ENCODE measurements around the gene MSI1. TPM values are rescaled to one million over a fixed set of nuclear protein-coding genes. Genes with fewer than 3 reads are reported as not detected.

MSI1 gene
- total and polyA plus RNA-seq, 10 of the 15 experiments (the other 5 are each of a cell fraction or from before 2014, with no cell fraction given) = 0.04 TPM; not detected in 9

DNA sequence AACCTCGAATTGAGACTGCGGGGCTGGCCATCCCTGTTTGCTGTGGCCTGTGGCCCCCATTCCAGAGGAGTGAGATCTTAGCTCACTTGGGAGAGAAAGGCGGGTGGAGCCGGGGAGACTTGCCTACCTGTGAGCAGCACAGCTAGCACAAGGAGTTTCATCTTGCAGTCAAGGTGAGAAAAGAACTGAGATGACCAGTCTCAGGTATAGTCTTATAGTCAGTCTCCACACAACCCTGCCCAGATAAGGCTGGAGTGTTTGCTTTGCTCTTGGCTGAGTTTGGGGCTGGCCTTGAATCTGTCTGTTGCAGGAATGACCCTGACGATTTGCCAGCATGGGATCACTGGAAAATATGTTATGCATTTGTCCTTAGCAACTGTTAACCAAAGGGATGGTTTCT lies 41.4 kb downstream of the MSI1 start, which contains the start of gene PLA2G1B:
Gene PLA2G1B, minus strand, starts transcription at position 187 of the 400 bp plus-strand sequence. Its CDS starts 26 bp downstream, at position 161.
- in situ Hi-C loops (cut with MboI) = loop anchor here (10.0 kb wide), 1 partner anchor 107 kb away; the partner anchor contains the start of gene COX6A1
- FAIRE-seq (no peak), ATAC-seq (no peak), DNase-seq (ENCODE audit: low read depth, low spot score) (no peak)
- Histone ChIP-seq H3K4me3 (no peak within 1 kb of the TSS), H3K27ac (ENCODE audit: control insufficient read depth, insufficient read depth) (no peak within 1 kb of the TSS), H3K4me2 (ENCODE audit: control insufficient read depth, insufficient read depth) (no peak within 1 kb of the TSS), H3K9me3 (replicated peaks; ENCODE audit: control insufficient read depth, insufficient read depth, low read length) (no peaks in the 10 kb centered on the region), H3K9ac (ENCODE audit: control insufficient read depth, insufficient read depth, low read length) (no peak within 1 kb of the TSS), H4K20me1 (ENCODE audit: control insufficient read depth, insufficient read depth) (no peaks in the 10 kb centered on the region), H3K27me3 (replicated peaks in 1 of 2; ENCODE audit: control insufficient read depth in 2 of 2, insufficient read depth in 2 of 2, low read length in 1 of 2) (no peaks in the 10 kb centered on the region), H3K79me2 (ENCODE audit: control insufficient read depth, insufficient read depth, low read length) (no peaks in the 10 kb centered on the region), H2AFZ (ENCODE audit: control insufficient read depth, low read depth, low read length) (no peak within 1 kb of the TSS), H3K36me3 (ENCODE audit: control insufficient read depth in 2 of 2, insufficient read depth in 2 of 2, low read length in 1 of 2) (no peaks in the 10 kb centered on the region), H3K4me1 (ENCODE audit: control insufficient read depth, insufficient read depth, low read length) (no peaks in the 10 kb centered on the region)
- RAD21 ChIA-PET (ENCODE audit: unreplicated experiment) = interaction anchor here (1.5 kb wide), 1 partner anchor 29 kb away, joined by 3 read pairs; no protein-coding TSS in a partner anchor
- no TSS peak for BruUV-seq (replicated peaks)
- SMC1A ChIA-PET (ENCODE audit: uncharacterized antibody, unreplicated experiment) = interaction anchor here (0.6 to 2.6 kb wide), 2 partner anchors 127 to 254 kb away, joined by 3 to 8 read pairs; partner anchors contain the start of genes POP5 and RPLP0
- intact Hi-C loops (cut with micrococcal nuclease; ENCODE audit: unreplicated experiment) = no loop called here
- 50% methylated on average over 5 of the region's 5 CpGs for WGBS (ENCODE audit: insufficient coverage, insufficient replicate concordance, low lambda C conversion rate, missing lambda C conversion rate)
- CTCF ChIA-PET = interaction anchor here (0.5 to 1.9 kb wide), 9 partner anchors 11 to 836 kb away, joined by 3 to 11 read pairs (median 4); no protein-coding TSS in a partner anchor
- POLR2A ChIA-PET = no interaction called here
- TF ChIP-seq, protein P1, sequence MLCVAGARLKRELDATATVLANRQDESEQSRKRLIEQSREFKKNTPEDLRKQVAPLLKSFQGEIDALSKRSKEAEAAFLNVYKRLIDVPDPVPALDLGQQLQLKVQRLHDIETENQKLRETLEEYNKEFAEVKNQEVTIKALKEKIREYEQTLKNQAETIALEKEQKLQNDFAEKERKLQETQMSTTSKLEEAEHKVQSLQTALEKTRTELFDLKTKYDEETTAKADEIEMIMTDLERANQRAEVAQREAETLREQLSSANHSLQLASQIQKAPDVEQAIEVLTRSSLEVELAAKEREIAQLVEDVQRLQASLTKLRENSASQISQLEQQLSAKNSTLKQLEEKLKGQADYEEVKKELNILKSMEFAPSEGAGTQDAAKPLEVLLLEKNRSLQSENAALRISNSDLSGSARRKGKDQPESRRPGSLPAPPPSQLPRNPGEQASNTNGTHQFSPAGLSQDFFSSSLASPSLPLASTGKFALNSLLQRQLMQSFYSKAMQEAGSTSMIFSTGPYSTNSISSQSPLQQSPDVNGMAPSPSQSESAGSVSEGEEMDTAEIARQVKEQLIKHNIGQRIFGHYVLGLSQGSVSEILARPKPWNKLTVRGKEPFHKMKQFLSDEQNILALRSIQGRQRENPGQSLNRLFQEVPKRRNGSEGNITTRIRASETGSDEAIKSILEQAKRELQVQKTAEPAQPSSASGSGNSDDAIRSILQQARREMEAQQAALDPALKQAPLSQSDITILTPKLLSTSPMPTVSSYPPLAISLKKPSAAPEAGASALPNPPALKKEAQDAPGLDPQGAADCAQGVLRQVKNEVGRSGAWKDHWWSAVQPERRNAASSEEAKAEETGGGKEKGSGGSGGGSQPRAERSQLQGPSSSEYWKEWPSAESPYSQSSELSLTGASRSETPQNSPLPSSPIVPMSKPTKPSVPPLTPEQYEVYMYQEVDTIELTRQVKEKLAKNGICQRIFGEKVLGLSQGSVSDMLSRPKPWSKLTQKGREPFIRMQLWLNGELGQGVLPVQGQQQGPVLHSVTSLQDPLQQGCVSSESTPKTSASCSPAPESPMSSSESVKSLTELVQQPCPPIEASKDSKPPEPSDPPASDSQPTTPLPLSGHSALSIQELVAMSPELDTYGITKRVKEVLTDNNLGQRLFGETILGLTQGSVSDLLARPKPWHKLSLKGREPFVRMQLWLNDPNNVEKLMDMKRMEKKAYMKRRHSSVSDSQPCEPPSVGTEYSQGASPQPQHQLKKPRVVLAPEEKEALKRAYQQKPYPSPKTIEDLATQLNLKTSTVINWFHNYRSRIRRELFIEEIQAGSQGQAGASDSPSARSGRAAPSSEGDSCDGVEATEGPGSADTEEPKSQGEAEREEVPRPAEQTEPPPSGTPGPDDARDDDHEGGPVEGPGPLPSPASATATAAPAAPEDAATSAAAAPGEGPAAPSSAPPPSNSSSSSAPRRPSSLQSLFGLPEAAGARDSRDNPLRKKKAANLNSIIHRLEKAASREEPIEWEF (IDR thresholded peaks at IDR 0.05; ENCODE audit: insufficient replicate concordance, low read depth, low read length) = no peak
- TF ChIP-seq NRF1 (conservative IDR thresholded peaks at IDR 0.05; ENCODE audit: low read depth, low read length) (no peak), MTA2 (IDR thresholded peaks at IDR 0.05; ENCODE audit: low read depth) (no peak), NKRF (conservative IDR thresholded peaks at IDR 0.05) (no peak), TCF12 (IDR thresholded peaks at IDR 0.05; ENCODE audit: low read depth, low read length) (no peak), SMAD5 (IDR thresholded peaks at IDR 0.05; ENCODE audit: low read depth) (no peak), ZNF384 (IDR thresholded peaks at IDR 0.05; ENCODE audit: borderline replicate concordance, low read depth, low read length) (no peak), RAD21 (IDR thresholded peaks at IDR 0.05; ENCODE audit: insufficient read depth, low read depth, low read length) (no peak), REST (IDR thresholded peaks at IDR 0.05; ENCODE audit: low read depth, low read length) (no peak), NBN (IDR thresholded peaks at IDR 0.05) (no peak), SRF (IDR thresholded peaks at IDR 0.05; ENCODE audit: low read depth in 2 of 2, low read length in 2 of 2) (no peak)
- TF ChIP-seq, protein P2, sequence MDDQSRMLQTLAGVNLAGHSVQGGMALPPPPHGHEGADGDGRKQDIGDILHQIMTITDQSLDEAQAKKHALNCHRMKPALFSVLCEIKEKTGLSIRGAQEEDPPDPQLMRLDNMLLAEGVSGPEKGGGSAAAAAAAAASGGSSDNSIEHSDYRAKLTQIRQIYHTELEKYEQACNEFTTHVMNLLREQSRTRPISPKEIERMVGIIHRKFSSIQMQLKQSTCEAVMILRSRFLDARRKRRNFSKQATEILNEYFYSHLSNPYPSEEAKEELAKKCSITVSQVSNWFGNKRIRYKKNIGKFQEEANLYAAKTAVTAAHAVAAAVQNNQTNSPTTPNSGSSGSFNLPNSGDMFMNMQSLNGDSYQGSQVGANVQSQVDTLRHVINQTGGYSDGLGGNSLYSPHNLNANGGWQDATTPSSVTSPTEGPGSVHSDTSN (IDR thresholded peaks at IDR 0.05; ENCODE audit: insufficient replicate concordance, low read depth, low read length) = no peak

Data from GM12878 (cell line).